Neural progenitor cell (in vitro differentiated cells): ENCODE results near the gene PDZD4.

ENCODE experiments used
- EZH2 ChIP-seq: fragments of 200-600 bp; sonication (generic); IDR thresholded peaks from 2 replicates; pipeline ENCODE4 v1.6.1; 2017; ENCODE audit warnings: antibody characterized with exemption, mild to moderate bottlenecking, moderate library complexity
- EZH2phosphoT487 ChIP-seq: fragments of 200-600 bp; sonication (generic); IDR thresholded peaks from 2 replicates; pipeline ENCODE4 v1.6.1; 2017; ENCODE audit warnings: antibody characterized with exemption
- TF ChIP-seq, protein P1 (sequence below): fragments of 200-600 bp; sonication (generic); IDR thresholded peaks from 2 replicates; pipeline ENCODE4 v1.5.1; 2017; ENCODE audit warnings: antibody characterized with exemption, mild to moderate bottlenecking

DNA sequence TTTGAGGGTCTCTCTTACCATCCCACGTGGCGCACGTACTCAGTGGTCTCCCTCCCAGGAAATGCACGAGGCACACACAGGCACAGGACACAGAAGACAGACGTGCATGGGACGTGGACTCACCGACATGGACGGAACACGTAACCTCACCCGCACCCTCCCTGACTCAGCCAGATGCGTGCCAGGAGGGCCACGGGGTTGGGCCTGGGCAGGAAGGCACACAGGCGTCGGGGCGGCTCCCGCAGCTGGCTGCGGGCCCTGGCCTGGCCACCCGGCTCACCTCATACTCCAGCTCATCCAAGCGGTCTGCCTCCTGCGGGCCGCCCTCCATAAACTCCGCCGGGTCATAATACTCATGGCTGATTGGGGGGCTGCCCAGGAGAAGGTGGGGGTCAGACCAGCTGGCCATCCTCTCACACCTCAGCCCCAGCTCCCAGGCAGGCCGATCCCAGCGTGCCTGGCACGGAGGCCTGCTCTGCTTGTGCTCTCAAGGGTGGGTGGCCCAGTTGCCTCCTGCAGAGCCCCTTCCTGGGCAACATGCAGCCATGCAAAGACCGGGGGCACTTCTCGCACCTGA lies 23.3 kb downstream of the PDZD4 start:
- TF ChIP-seq, protein P1, sequence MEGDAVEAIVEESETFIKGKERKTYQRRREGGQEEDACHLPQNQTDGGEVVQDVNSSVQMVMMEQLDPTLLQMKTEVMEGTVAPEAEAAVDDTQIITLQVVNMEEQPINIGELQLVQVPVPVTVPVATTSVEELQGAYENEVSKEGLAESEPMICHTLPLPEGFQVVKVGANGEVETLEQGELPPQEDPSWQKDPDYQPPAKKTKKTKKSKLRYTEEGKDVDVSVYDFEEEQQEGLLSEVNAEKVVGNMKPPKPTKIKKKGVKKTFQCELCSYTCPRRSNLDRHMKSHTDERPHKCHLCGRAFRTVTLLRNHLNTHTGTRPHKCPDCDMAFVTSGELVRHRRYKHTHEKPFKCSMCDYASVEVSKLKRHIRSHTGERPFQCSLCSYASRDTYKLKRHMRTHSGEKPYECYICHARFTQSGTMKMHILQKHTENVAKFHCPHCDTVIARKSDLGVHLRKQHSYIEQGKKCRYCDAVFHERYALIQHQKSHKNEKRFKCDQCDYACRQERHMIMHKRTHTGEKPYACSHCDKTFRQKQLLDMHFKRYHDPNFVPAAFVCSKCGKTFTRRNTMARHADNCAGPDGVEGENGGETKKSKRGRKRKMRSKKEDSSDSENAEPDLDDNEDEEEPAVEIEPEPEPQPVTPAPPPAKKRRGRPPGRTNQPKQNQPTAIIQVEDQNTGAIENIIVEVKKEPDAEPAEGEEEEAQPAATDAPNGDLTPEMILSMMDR, result no peak
- no peak for TF ChIP-seq EZH2
- no peak for TF ChIP-seq EZH2phosphoT487
